Neutrophil (primary cell): Measurements from ENCODE around the gene DACH1.

ENCODE experiments used
- H3K27ac ChIP-seq: fragments of 200-600 bp; sonication (generic); 2 replicates; pipeline ENCODE4 v1.5.1; 2016; ENCODE audit warnings: mild to moderate bottlenecking, moderate library complexity
- H3K27me3 ChIP-seq: fragments of 200-600 bp; sonication (generic); 2 replicates; pipeline ENCODE4 v1.6.0; 2016; ENCODE audit warnings: mild to moderate bottlenecking
- H3K36me3 ChIP-seq: fragments of 200-600 bp; sonication (generic); 2 replicates; pipeline ENCODE4 v1.5.1; 2017
- H3K4me1 ChIP-seq, 2 experiments: fragments of 200-600 bp in 1 of 2; sonication (generic) in 1 of 2; 1 replicate in 1 of 2; 2 replicates in 1 of 2; pipeline versions ENCODE4 v1.5.1 to v1.6.1; 2013 to 2016; ENCODE audit warnings: low read depth in 1 of 2, low read length in 1 of 2, mild to moderate bottlenecking in 1 of 2, moderate library complexity in 1 of 2; ENCODE audit not compliant: control insufficient read depth in 1 of 2, insufficient read depth in 1 of 2
- H3K4me3 ChIP-seq, 2 experiments: fragments of 200-600 bp in 1 of 2; sonication (generic) in 1 of 2; 1 replicate in 1 of 2; 2 replicates in 1 of 2; pipeline ENCODE4 v1.5.1; 2013 to 2016; ENCODE audit warnings: low read depth in 1 of 2, low read length in 1 of 2, mild to moderate bottlenecking in 1 of 2, moderate library complexity in 1 of 2
- H3K9me3 ChIP-seq: fragments of 200-600 bp; sonication (generic); 2 replicates; pipeline ENCODE4 v1.5.1; 2016
- TF ChIP-seq, protein P1 (sequence below): fragments of 200-600 bp; sonication (generic); IDR thresholded peaks from 2 replicates; pipeline ENCODE4 v1.5.1; 2016; ENCODE audit warnings: antibody characterized with exemption

DACH1 gene

DNA sequence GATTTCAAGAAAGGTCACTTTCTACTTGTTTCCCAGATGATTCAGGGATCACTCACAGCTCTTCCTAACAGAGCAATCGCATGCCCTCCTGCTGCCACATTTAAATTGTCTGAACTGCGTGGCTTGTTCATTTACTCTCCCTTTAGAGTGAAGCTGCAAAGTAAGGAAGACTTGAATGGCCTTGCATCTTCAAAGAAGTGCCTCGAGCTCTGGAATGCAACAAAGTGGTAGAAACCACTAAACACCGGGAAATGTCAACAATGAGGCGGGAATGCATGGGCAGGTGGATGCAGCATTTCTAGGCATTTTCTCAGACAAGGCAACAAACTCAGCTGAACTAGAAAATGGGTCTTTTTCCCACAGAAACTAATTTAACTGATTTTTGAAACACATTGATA, 10.3 kb upstream of the DACH1 start:
- H3K27me3 ChIP-seq = no peaks in the 10 kb centered on the region
- no peaks in the 10 kb centered on the region for H3K9me3 ChIP-seq
- H3K27ac ChIP-seq = no peak overlapping the region
- TF ChIP-seq, protein P1, sequence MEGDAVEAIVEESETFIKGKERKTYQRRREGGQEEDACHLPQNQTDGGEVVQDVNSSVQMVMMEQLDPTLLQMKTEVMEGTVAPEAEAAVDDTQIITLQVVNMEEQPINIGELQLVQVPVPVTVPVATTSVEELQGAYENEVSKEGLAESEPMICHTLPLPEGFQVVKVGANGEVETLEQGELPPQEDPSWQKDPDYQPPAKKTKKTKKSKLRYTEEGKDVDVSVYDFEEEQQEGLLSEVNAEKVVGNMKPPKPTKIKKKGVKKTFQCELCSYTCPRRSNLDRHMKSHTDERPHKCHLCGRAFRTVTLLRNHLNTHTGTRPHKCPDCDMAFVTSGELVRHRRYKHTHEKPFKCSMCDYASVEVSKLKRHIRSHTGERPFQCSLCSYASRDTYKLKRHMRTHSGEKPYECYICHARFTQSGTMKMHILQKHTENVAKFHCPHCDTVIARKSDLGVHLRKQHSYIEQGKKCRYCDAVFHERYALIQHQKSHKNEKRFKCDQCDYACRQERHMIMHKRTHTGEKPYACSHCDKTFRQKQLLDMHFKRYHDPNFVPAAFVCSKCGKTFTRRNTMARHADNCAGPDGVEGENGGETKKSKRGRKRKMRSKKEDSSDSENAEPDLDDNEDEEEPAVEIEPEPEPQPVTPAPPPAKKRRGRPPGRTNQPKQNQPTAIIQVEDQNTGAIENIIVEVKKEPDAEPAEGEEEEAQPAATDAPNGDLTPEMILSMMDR = no peak
- H3K4me1 ChIP-seq = peaks cover 12 to 14% of the 10 kb centered on the region in 2 experiments
- H3K36me3 ChIP-seq = no peaks in the 10 kb centered on the region
- no peak overlapping the region for H3K4me3 ChIP-seq

DNA sequence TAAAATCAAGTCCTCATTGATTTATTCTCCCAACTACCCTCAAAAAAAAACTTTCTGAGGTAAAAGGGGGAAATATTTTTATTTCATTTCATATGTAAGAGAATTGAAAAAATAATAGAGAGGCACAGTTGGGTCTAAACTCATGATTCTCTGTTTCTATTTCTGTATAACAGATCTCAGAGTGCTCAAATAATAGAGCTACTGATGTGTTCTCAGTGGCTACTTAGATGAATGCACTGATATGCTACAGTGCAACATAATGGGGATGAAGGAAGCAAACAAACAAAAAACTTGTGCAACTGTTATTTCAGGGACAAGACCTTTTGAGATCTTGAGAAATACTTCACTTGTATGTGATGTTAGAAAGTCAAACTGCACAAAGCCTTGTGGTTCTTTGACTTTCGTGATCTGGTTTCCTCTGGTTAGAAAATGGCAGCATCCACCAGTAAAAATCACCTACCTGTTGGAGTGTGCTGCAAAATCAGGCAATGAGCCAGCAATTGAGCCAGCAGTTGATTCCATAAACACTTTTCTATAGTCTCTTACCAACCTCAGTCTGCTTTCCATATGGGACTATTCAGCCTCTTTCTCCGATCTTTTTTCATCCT, 9.7 kb upstream of the DACH1 start:
- peaks cover 12 to 14% of the 10 kb centered on the region in 2 experiments for H3K4me1 ChIP-seq
- no peak overlapping the region for H3K27ac ChIP-seq
- H3K9me3 ChIP-seq = no peaks in the 10 kb centered on the region
- TF ChIP-seq, protein P1 = no peak
- no peaks in the 10 kb centered on the region for H3K27me3 ChIP-seq
- no peaks in the 10 kb centered on the region for H3K36me3 ChIP-seq
- H3K4me3 ChIP-seq = no peak overlapping the region

DNA sequence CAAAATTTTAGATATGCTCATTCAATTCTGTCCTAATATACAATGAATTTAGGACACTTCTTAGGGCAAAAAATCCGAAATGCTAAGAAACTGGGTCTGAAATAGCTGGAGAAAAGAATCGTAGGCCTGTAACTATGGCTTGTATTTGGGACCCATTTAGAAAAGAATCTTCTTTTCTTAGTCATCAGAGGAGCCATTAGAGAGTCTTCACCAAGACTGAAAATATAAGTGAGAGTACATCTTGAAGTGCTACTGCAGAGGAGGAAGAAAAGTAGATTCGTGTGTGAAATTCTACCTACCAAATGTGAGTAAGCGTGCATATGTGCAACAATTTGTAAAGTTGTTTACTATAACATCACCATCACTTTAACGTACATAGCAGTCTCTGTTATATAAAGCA, 8.8 kb upstream of the DACH1 start:
- H3K4me3 ChIP-seq = no peak overlapping the region
- H3K36me3 ChIP-seq = no peaks in the 10 kb centered on the region
- H3K27ac ChIP-seq = no peak overlapping the region
- H3K27me3 ChIP-seq = no peaks in the 10 kb centered on the region
- H3K9me3 ChIP-seq = no peaks in the 10 kb centered on the region
- TF ChIP-seq, protein P1 = no peak
- H3K4me1 ChIP-seq = peaks cover 12 to 14% of the 10 kb centered on the region in 2 experiments

DNA sequence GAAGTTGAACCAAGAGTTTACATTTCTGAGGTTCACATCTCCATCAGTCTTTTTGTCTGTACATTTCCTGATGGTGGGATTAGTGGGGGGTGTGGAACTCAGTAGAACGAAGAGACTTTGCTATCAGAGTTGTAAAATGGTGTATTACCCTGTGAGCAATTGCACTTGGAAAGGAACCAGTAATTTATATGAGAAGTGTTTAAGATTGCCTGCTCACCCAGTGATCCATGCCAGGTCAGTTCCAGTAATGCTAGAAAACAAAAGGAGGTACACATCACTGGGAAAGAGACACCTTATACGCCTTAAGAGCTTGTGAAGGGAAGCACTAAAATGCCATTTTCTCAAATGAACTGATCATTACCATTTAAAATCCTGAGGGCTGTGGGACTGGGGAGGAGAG, 7.5 kb upstream of the DACH1 start:
- Histone ChIP-seq H3K27ac (no peak overlapping the region), H3K27me3 (no peaks in the 10 kb centered on the region), H3K36me3 (no peaks in the 10 kb centered on the region), H3K9me3 (no peaks in the 10 kb centered on the region), H3K4me3 (no peak overlapping the region), H3K4me1 (peaks cover 12 to 14% of the 10 kb centered on the region in 2 experiments)
- TF ChIP-seq, protein P1 = no peak

DNA sequence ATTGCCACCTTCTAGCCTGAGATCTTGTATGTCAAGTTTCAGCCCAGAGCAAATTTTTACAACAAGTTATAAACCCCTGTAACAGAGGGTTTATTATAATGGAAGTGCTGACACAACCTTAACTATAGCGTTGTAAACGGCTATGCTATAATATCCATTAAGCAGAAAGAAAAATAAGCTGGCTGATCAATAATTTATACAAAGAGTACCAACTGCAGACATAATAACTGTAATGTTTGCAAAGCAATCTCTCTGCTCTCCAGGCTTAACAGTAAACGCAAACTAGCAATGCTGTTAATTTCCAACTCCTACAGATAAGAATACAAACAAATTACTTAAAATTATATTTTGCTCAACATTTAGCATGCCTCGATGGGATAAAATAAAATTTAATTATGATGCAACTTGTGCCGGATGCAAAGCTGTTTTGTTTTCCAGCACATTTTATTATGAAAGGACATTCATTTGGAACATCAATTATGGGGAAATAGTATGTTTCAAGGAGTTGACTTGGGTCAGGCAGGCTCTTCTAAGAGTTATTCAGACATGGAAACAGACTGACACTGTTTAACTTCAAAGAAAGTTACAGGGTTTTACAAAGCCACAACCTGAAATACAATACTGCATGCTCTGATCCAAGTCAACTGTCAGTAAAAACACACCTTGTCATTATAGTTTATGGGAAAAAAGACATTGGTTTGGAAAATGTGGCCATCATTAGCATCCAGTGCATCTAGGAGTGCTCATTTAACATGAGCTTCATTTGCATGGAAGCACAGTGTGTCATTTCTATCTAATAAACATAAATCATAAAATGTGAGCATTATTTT, 6.6 kb upstream of the DACH1 start:
- H3K36me3 ChIP-seq = no peaks in the 10 kb centered on the region
- no peaks in the 10 kb centered on the region for H3K9me3 ChIP-seq
- peaks cover 8% of the 10 kb centered on the region for H3K27me3 ChIP-seq
- H3K4me1 ChIP-seq = peaks cover 7 to 8% of the 10 kb centered on the region in 2 experiments
- no peak overlapping the region for H3K27ac ChIP-seq
- no peak overlapping the region for H3K4me3 ChIP-seq
- TF ChIP-seq, protein P1 = no peak
